CD14-positive monocyte (primary cell): ENCODE data around the gene RINL. TPM values are rescaled to one million over a fixed set of nuclear protein-coding genes. Genes with fewer than 3 reads are reported as not detected.
A peak's percentile ranks its signal among the peaks of the same experiment; 100 is the strongest.

Source experiments
- DNase-seq, 3 donors: peaks; one replicate each; pipeline ENCODE4 v3.0.0-alpha.2; 2011 to 2022
- H2AFZ ChIP-seq: 2 replicates; pipeline ENCODE4 v1.6.0; 2012; ENCODE audit warnings: mild to moderate bottlenecking, low read depth, low read length, inconsistent platforms; ENCODE audit not compliant: insufficient read depth, poor library complexity, severe bottlenecking
- H3K27ac ChIP-seq, 2 donors: 1 replicate in 1 of 2; 2 replicates in 1 of 2; pipeline ENCODE4 v1.5.1; 2012 to 2013; ENCODE audit warnings: low read length in 2 of 2, control low read depth in 1 of 2, inconsistent platforms in 1 of 2, low read depth in 1 of 2, mild to moderate bottlenecking in 1 of 2
- H3K27me3 ChIP-seq, 2 donors: one replicate each; pipeline versions ENCODE4 v1.6.0 to v1.6.1; 2011 to 2013; ENCODE audit warnings: low read length in 2 of 2; ENCODE audit not compliant: control insufficient read depth in 2 of 2, insufficient read depth in 2 of 2
- H3K36me3 ChIP-seq, 2 donors: replicated peaks in 1 of 2; 1 replicate in 1 of 2; 2 replicates in 1 of 2; pipeline versions ENCODE4 v1.5.1 to v1.6.1; 2012 to 2013; ENCODE audit warnings: low read length in 2 of 2, control low read depth in 1 of 2, inconsistent platforms in 1 of 2, mild to moderate bottlenecking in 1 of 2; ENCODE audit not compliant: insufficient read depth in 2 of 2, control insufficient read depth in 1 of 2
- H3K4me1 ChIP-seq, 2 donors: 1 replicate in 1 of 2; 2 replicates in 1 of 2; pipeline versions ENCODE4 v1.5.1 to v1.6.1; 2012 to 2013; ENCODE audit warnings: low read length in 2 of 2, control low read depth in 1 of 2, inconsistent platforms in 1 of 2, mild to moderate bottlenecking in 1 of 2, moderate library complexity in 1 of 2; ENCODE audit not compliant: insufficient read depth in 2 of 2, control insufficient read depth in 1 of 2
- H3K4me2 ChIP-seq: replicated peaks from 2 replicates; pipeline ENCODE3; 2012; ENCODE audit warnings: low read length, moderate library complexity, mild to moderate bottlenecking; ENCODE audit not compliant: poor library complexity, severe bottlenecking; ENCODE audit errors: extremely low read depth
- H3K4me3 ChIP-seq, 3 experiments: fragments of 200-600 bp in 1 of 3; sonication (generic) in 1 of 3; replicated peaks in 1 of 3; 1 replicate in 2 of 3; 2 replicates in 1 of 3; pipeline ENCODE4 v1.5.1; 2011 to 2013; ENCODE audit warnings: low read length in 3 of 3, mild to moderate bottlenecking in 3 of 3, control low read depth in 2 of 3, low read depth in 2 of 3, inconsistent platforms in 1 of 3, moderate library complexity in 1 of 3
- H3K79me2 ChIP-seq: 2 replicates; pipeline ENCODE4 v1.6.0; 2012; ENCODE audit warnings: mild to moderate bottlenecking, control low read depth, inconsistent platforms, low read length, moderate library complexity; ENCODE audit not compliant: insufficient read depth
- H3K9ac ChIP-seq: 2 replicates; pipeline ENCODE4 v1.6.0; 2017; ENCODE audit warnings: low read length, mild to moderate bottlenecking; ENCODE audit not compliant: insufficient read depth, poor library complexity, severe bottlenecking
- H3K9me3 ChIP-seq, 2 donors: replicated peaks in 1 of 2; 1 replicate in 1 of 2; 2 replicates in 1 of 2; pipeline versions ENCODE4 v1.5.1 to v1.6.1; 2012 to 2013; ENCODE audit warnings: low read length in 2 of 2, control low read depth in 1 of 2; ENCODE audit not compliant: control insufficient read depth in 1 of 2, insufficient read depth in 1 of 2
- H4K20me1 ChIP-seq: 2 replicates; pipeline ENCODE4 v1.6.0; 2012; ENCODE audit warnings: mild to moderate bottlenecking, low read length, control low read depth, moderate library complexity; ENCODE audit not compliant: insufficient read depth
- H3K27ac Mint-ChIP-seq, 7 donors: one replicate each; pipeline ENCODE4 v1.8.0; 2020; ENCODE audit warnings: mild to moderate bottlenecking in 7 of 7, mixed read lengths in 7 of 7, moderate library complexity in 6 of 7, inconsistent platforms in 2 of 7
- H3K27me3 Mint-ChIP-seq, 3 donors: one replicate each; pipeline ENCODE4 v1.8.0; 2021 to 2022; ENCODE audit warnings: low read depth in 3 of 3, mild to moderate bottlenecking in 3 of 3, mixed read lengths in 3 of 3, moderate library complexity in 3 of 3, inconsistent platforms in 1 of 3
- H3K36me3 Mint-ChIP-seq, 2 donors: one replicate each; pipeline ENCODE4 v1.8.0; 2020; ENCODE audit warnings: mixed read lengths in 2 of 2, inconsistent platforms in 1 of 2, mild to moderate bottlenecking in 1 of 2
- H3K4me1 Mint-ChIP-seq: one replicate; pipeline ENCODE4 v1.8.0; 2020; ENCODE audit warnings: mild to moderate bottlenecking, mixed read lengths
- H3K4me3 Mint-ChIP-seq, 2 donors: one replicate each; pipeline ENCODE4 v1.8.0; 2020; ENCODE audit warnings: mild to moderate bottlenecking in 2 of 2, mixed read lengths in 2 of 2, moderate library complexity in 1 of 2
- H3K9me3 Mint-ChIP-seq, 7 donors: one replicate each; pipeline ENCODE4 v1.8.0; 2020 to 2022; ENCODE audit warnings: mixed read lengths in 7 of 7, mild to moderate bottlenecking in 6 of 7, moderate library complexity in 6 of 7, inconsistent platforms in 2 of 7
- CTCF ChIP-seq: fragments of 200-600 bp; IDR thresholded peaks from one replicate; pipeline ENCODE4 v1.8.0; 2022; ENCODE audit warnings: antibody characterized with exemption, mild to moderate bottlenecking
- WGBS: methylation state at CpG from one replicate; pipeline ENCODE4 v1.1.5; 2013; ENCODE audit warnings: missing lambda C conversion rate; ENCODE audit not compliant: insufficient coverage; 5-methylcytosine and 5-hydroxymethylcytosine counted together
- intact Hi-C, 2 donors: fragments of 100-400 bp; cut with micrococcal nuclease; formaldehyde crosslinking; loops; one replicate each; pipeline versions ENCODE4 v1.15.0 to v1.15.1; 2023
- polyA plus RNA-seq, 3 donors: library from polyadenylated mRNA; depleted of rRNA in 1 of 3; unstranded in 2 of 3; stranded (reverse) in 1 of 3; fragments of 300-500 nt in 2 of 3; fragments of >200 nt in 1 of 3; fragmentation: Illumina TruSeq in 2 of 3; gene quantifications; 1 replicate in 2 of 3; 2 replicates in 1 of 3; pipeline ENCODE4 v1.2.3, GENCODE V29; 2012 to 2021

Gene RINL
- polyA plus RNA-seq, 3 donors: 4.1 to 13.5 (median 7.2) TPM

- no peaks in the 10 kb centered on the region for H3K79me2 ChIP-seq
- no peaks in the 10 kb centered on the region for H3K27me3 Mint-ChIP-seq
- no peak overlapping the region for H3K4me3 ChIP-seq
- no peaks in the 10 kb centered on the region for H3K9me3 ChIP-seq
- H2AFZ ChIP-seq: no peak overlapping the region
- H3K36me3 ChIP-seq: peaks cover 27 to 49% of the 10 kb centered on the region in 2 donors
- H3K4me3 Mint-ChIP-seq: no peak overlapping the region
- H3K4me1 ChIP-seq: peaks cover 6 to 8% of the 10 kb centered on the region in 2 donors
- WGBS: 100% methylated on average over 6 of the region's 9 CpGs
- intact Hi-C loops: no loop called here
- H3K27ac ChIP-seq: no peak overlapping the region
- H3K4me1 Mint-ChIP-seq: peaks cover 6% of the 10 kb centered on the region
- H3K4me2 ChIP-seq: no peak overlapping the region
- DNase-seq: no peak
- H3K36me3 Mint-ChIP-seq: peaks cover 27 to 68% of the 10 kb centered on the region in 2 donors
- H3K9me3 Mint-ChIP-seq: peaks cover 0 to 2% (median 0%) of the 10 kb centered on the region in 7 donors
- no peaks in the 10 kb centered on the region for H3K27me3 ChIP-seq
- H3K27ac Mint-ChIP-seq: no peak overlapping the region
- TF ChIP-seq CTCF: no peak
- no peaks in the 10 kb centered on the region for H4K20me1 ChIP-seq
- H3K9ac ChIP-seq: no peak overlapping the region
Measured at GRCh38 chr19:38883286-38883685, 5.2 kb upstream of the RINL start.

- H3K27ac ChIP-seq: no peak overlapping the region
- no peak for TF ChIP-seq CTCF
- no peak overlapping the region for H3K4me3 ChIP-seq
- H3K36me3 ChIP-seq: peaks cover 25 to 39% of the 10 kb centered on the region in 2 donors
- H3K27me3 ChIP-seq: no peaks in the 10 kb centered on the region
- 97% methylated on average over 16 of the region's 19 CpGs for WGBS
- no peaks in the 10 kb centered on the region for H3K9me3 ChIP-seq
- no peak overlapping the region for H2AFZ ChIP-seq
- no peaks in the 10 kb centered on the region for H4K20me1 ChIP-seq
- H3K4me1 ChIP-seq: peaks cover 18 to 19% of the 10 kb centered on the region in 2 donors
- H3K79me2 ChIP-seq: no peaks in the 10 kb centered on the region
- intact Hi-C loops: no loop called here
- H3K4me3 Mint-ChIP-seq: no peak overlapping the region
- H3K27ac Mint-ChIP-seq: peak overlapping the region in 1 of 7 donors; percentile 23
- H3K27me3 Mint-ChIP-seq: no peaks in the 10 kb centered on the region
- no peak overlapping the region for H3K4me2 ChIP-seq
- peaks cover 0 to 2% (median 0%) of the 10 kb centered on the region in 7 donors for H3K9me3 Mint-ChIP-seq
- peaks cover 16% of the 10 kb centered on the region for H3K4me1 Mint-ChIP-seq
- H3K36me3 Mint-ChIP-seq: peaks cover 25 to 59% of the 10 kb centered on the region in 2 donors
- no peak for DNase-seq
- no peak overlapping the region for H3K9ac ChIP-seq
Measured at GRCh38 chr19:38880882-38881609, 3.0 kb upstream of the RINL start.
